HG03558 (cell line): ENCODE results near the gene TMEM270.
"Not testable (repeated sequence)": the region's sequence is repeated elsewhere in the genome, so short reads cannot be mapped to it uniquely, and the experiment has no call there.

Source experiments
- ATAC-seq: cut with Tn5 transposase; IDR thresholded peaks from one replicate; pipeline ENCODE4 v1.9.1; 2021; ENCODE audit warnings: moderate number of reproducible peaks; ENCODE audit not compliant: unreplicated experiment; ENCODE audit errors: extremely low read depth

The TMEM270 gene

GRCh38 chr7:73831834-73832651 lies 28.9 kb upstream of the TMEM270 start:
- ATAC-seq, result no peak

GRCh38 chr7:73832806-73833205 lies 28.2 kb upstream of the TMEM270 start:
- ATAC-seq, result no peak

GRCh38 chr7:73833251-73833919 lies 27.6 kb upstream of the TMEM270 start:
- ATAC-seq, result no peak

- no peak for ATAC-seq
Observed at GRCh38 chr7:73834626-73835191, 26.2 kb upstream of the TMEM270 start.

GRCh38 chr7:73837167-73837566 lies 23.8 kb upstream of the TMEM270 start:
- ATAC-seq, result not testable (repeated sequence)

GRCh38 chr7:73838642-73839041 lies 22.3 kb upstream of the TMEM270 start:
- no peak for ATAC-seq

GRCh38 chr7:73839290-73839689 lies 21.7 kb upstream of the TMEM270 start:
- ATAC-seq, result no peak

- ATAC-seq, result no peak
Observed at GRCh38 chr7:73839743-73840714, 20.9 kb upstream of the TMEM270 start.

GRCh38 chr7:73840715-73841379 lies 20.1 kb upstream of the TMEM270 start:
- no peak for ATAC-seq

- no peak for ATAC-seq
Observed at GRCh38 chr7:73841689-73842066, 19.3 kb upstream of the TMEM270 start.

GRCh38 chr7:73842067-73842976 lies 18.6 kb upstream of the TMEM270 start, which contains the start of gene METTL27:
METTL27 (minus strand) TSS chr7:73842516; CDS start chr7:73842140, 376 bp downstream.
- peak; percentile 74 for ATAC-seq

GRCh38 chr7:73844131-73844547 lies 16.8 kb upstream of the TMEM270 start:
- no peak for ATAC-seq

- ATAC-seq, result no peak
Observed at GRCh38 chr7:73844848-73845460, 16.0 kb upstream of the TMEM270 start.

- not testable (repeated sequence) for ATAC-seq
Observed at GRCh38 chr7:73845701-73846195, 15.2 kb upstream of the TMEM270 start.

GRCh38 chr7:73847941-73848723 lies 12.8 kb upstream of the TMEM270 start:
- no peak for ATAC-seq

- ATAC-seq, result no peak
Observed at GRCh38 chr7:73850781-73851207, 10.2 kb upstream of the TMEM270 start.
